Body of pancreas (tissue), 4 donors: Measurements from ENCODE around the gene WDR82.

Experiments used
- CTCF ChIP-seq, 7 experiments: fragments of 450-650 bp in 4 of 7; fragments of 200-600 bp in 3 of 7; sonication (generic) in 3 of 7; IDR thresholded peaks; one replicate each; pipeline ENCODE4 v1.5.1; 2016 to 2019; ENCODE audit warnings: antibody characterized with exemption in 7 of 7
- POLR2A ChIP-seq, 3 donors: fragments of 450-650 bp; IDR thresholded peaks; one replicate each; pipeline ENCODE4 v1.6.1; 2016; ENCODE audit warnings: antibody characterized with exemption in 3 of 3, mild to moderate bottlenecking in 2 of 3

GRCh38 chr3:52240886-52241370, 37.5 kb downstream of the WDR82 start:
- TF ChIP-seq POLR2A (IDR thresholded peaks at IDR 0.05) (no peak), CTCF (IDR thresholded peaks at IDR 0.05) (no peak)
